ENCODE data around the gene FBLN1.
"Not testable (repeated sequence)": the region's sequence is repeated elsewhere in the genome, so short reads cannot be mapped to it uniquely, and the experiment has no call there.

FBLN1 gene

DNA sequence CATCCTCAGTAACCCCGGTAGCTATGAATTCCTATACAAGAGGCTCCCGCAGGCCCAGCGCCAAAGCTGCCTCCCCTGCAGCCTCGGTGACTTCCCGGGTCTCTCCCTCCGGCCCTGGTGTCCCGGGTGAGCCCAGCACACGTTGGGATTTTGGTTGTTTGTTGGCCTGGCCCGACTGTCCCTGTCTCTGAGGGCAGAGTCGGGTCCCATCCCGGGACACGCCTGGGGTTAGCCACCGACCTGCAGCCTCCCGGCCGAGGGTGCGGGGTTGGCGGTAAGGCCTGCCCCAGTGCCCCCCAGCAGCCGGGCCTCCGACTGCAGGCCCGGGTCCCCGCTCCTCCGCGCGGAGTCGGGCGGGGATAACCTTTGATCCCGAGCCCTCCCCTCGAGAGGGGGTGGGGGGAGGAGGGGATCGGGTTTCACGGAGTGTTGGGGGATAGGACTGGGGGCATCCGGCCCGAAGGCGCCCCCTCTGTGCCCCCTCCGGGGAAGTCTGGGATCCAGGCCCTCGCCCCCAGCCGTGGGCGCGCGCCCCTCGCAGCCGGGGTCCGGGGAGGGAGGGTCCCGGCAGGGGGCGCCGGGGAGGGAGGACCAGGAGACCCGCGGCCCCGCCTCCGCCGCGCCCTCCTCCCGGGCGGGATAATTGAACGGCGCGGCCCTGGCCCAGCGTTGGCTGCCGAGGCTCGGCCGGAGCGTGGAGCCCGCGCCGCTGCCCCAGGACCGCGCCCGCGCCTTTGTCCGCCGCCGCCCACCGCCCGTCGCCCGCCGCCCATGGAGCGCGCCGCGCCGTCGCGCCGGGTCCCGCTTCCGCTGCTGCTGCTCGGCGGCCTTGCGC lies at the start of gene FBLN1:
FBLN1 (plus strand) TSS at position 669 of the 835 bp plus-strand sequence; CDS start at position 772, 103 bp downstream.
- no peak for DNase-seq

GRCh38 chr22:45453764-45454163 lies 48.9 kb upstream of the FBLN1 start:
- DNase-seq, result no peak

DNA sequence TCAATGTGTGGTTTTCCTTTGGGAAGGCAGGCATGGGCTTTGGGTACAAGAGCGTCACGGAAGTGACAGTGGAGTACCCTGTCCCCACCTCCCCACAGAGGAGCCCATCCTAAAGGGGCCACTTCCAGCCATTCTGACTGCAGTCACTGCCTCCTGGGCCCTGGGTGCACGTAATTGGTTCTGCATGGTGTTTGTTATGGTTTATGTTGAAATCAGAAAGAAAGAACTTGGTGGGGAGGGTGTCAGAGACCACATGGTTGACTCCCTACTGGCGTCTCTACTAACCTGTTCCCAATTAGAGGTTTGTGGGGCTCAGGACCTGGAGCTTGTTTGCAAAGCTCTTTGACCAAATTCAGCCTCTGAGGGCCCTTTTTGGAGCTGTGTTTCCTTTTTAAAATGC lies 48.4 kb upstream of the FBLN1 start:
- no peak for DNase-seq

DNA sequence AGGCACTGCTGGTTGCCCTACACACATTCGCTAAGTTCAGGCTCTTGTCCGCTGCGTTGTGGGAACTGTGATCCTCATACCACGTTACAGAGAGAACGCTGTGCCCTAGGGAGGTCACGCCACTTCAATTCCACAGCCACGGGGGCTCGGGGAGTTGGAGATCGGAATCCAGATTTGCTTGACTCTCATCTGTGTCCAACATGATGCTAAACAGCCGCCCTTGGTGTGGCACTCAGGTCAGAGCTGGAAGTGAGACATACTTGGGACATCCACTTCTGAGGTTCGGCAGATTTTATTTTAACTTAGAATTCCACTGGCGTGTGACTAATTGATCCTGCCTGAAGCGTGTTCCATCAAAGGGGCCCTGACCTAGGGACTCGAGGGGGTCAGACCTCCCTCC lies 47.5 kb upstream of the FBLN1 start:
- DNase-seq, result no peak

DNA sequence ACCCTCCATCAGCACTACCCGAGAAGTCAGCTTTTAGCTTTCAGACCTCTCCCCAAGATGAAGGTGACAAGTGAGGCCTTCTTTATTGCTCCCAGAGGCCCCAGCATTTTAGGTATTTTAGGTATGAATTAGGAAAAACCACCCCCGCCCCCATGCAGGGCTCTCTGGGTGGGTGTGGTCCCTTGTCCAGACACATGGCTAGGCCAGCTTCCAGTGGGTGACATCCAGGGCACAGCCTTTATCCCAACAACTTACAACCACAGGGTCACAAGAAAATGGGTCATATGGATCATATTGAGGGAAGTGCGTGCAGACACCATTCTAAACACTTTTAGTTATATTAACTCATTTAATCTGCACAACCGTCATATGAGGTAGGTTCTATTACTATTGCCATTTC lies 47.1 kb upstream of the FBLN1 start:
- DNase-seq, result no peak

- no peak for DNase-seq
Measured at GRCh38 chr22:45456811-45457210, 45.9 kb upstream of the FBLN1 start.

DNA sequence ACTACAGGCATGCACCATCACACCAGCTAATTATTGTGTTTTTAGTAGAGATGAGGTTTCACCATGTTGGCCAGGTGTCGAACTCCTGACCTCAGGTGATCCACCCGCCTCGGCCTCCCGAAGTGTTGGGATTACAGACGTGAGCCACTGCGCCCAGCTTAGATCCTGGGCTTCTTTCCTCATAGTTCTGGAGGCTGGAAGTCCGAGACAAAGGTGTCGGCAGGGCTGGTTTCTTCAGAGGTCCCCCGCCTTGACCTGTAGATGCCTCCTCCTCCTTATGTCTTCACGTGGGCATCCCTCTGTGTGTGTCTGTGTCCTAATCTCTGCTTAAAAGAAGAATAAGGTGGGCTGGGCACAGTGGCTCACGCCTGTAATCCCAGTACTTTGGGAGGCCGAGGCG lies 44.2 kb upstream of the FBLN1 start:
- DNase-seq, result no peak

GRCh38 chr22:45459235-45459634 lies 43.4 kb upstream of the FBLN1 start:
- DNase-seq, result no peak

GRCh38 chr22:45460288-45461109 lies 42.2 kb upstream of the FBLN1 start:
- no peak for DNase-seq

- no peak for DNase-seq
Measured at GRCh38 chr22:45462034-45462655, 40.5 kb upstream of the FBLN1 start.

DNA sequence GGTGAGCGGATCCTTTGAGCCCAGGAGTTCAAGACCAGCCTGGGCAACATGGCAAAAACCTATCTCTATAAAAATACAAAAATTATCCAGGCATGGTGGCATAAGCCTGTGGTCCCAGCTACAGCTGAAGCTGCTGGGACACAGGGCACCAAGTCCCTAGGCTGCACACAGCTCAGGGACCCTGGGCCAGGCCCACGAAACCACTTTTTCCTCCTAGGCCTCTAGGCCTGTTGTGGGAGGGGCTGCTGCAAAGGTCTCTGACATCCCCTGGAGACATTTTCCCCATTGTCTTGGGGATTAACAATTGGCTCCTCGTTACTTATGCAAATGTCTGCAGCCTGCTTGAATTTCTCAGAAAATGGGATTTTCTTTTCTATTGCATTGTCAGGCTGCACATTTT lies 39.0 kb upstream of the FBLN1 start:
- not testable (repeated sequence) for DNase-seq

GRCh38 chr22:45465633-45466032 lies 37.0 kb upstream of the FBLN1 start:
- no peak for DNase-seq

DNA sequence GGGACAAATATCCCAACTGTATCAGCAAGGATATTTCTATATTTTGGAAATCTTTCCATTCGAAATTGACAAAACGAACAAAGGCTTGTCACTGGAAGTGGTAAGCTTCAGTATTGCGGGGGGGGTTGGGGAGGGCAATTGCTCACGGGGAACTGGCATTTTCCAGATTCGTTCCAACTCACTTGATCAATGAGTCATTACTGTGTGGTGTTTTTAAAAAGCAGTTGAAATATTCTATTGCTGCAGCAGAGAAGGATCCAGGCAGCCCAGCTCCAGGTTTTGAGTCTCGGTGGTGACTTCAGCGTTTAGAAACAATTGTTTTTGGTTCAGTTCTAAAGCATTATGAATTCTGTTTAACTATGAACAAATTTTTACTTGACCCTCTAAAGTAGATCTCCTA lies 33.8 kb upstream of the FBLN1 start:
- no peak for DNase-seq

DNA sequence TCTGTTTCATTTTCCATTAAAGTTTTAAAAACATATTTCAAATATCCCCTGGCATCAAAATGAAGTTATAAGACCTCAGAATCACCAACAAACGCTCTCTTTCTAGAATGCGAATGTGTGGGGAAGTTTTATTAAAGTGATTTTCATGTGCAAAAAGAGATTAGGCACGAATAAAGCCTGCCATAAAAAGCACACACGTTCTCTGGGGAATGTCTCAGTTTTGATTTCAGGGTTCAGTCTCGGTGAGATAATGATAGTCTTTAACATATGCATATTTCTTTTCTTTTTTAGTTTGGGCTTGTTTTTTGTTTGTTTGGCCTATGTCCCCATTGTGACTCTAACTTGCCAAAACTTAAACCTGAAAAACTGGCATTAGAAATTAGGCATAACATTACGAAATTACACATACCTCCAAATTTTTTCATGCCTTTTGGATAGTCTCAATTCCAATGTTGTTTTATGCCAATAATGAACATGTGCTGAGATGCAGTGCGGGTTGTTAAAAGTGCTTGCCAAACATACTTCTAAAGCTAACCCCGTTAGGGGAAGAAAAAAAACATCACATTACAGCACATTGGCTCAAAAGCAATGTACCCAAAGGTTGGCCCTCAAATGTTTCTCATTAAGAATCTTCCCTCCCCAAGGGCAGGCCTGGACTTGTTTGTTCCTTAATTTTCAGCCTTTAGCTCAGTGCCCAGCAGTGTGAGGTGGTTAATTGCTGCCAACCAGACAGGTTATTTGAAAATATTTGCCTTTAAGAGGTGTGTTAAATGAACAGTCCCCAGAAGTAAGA lies 33.2 kb upstream of the FBLN1 start:
- no peak for DNase-seq

DNA sequence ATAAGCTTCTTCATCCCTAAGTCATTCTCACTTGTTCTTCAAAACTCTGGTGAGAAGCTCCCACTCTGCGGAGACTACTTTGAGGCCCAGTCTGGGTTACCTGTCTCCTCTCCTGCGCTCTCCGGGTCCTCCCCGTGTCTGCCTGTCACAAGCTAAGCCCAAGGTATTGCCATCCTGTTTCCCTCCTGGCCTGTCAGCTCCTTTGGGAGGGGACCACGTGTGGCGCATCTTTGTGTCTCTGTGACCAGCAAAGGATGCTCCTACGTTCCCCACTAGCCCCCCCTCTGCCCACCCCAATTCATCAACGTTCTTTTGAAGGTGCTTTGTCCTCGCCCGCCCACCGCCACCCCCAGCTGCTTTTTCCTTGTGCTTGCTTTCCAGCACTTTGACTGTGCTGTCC lies 31.8 kb upstream of the FBLN1 start:
- DNase-seq, result no peak

DNA sequence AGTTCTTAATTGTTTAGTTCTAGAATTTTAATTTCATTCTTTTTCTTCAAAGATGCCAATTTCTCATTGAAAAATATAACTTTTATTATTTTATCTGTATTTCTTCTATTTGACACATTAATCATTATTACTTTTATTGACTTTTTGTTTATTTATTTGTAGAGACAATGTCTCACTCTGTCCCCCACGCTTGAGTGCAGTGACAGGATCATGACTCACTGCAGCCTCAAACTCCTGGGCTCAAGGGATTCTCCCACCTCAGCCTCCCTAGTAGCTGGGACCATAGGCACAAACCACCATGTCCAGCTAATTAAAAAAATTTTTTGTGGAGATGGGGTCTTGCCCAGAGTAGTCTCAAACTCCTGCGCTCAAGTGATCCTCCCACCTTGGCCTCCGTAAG lies 30.3 kb upstream of the FBLN1 start:
- no peak for DNase-seq

- DNase-seq, result no peak
Measured at GRCh38 chr22:45473626-45474237, 29.0 kb upstream of the FBLN1 start.

DNA sequence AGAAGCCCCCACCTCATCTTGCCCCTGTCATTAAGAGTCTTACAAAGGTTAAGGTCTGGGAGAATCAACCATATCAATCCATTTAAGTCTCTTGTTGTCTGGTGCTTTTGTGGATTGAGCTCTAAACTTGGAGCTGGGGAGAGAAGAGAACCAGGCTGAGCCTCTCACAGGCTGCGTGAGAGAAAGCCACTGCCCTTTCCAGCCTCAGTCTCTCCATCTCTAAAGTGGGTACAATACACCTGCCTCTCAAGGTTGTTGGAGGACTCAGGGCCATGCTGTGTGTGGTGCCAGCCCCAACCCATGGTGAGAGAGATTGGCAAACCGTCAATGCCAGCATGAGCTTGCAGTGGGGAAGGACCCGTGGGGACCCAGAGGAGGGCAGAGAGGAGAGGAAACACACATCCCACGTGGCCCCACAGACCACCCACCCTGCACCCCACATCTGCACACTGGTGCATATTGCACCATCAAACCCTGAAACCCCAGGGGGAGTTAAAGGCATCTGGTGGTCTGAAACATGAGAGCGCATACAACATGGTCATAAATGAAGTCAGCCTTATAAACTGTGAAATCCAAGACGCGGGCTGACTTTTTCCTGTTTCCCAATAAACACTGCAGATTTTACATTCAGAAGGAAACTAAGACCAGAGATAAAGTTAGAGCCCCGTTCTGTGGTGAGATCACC lies 27.5 kb upstream of the FBLN1 start:
- DNase-seq, result no peak

DNA sequence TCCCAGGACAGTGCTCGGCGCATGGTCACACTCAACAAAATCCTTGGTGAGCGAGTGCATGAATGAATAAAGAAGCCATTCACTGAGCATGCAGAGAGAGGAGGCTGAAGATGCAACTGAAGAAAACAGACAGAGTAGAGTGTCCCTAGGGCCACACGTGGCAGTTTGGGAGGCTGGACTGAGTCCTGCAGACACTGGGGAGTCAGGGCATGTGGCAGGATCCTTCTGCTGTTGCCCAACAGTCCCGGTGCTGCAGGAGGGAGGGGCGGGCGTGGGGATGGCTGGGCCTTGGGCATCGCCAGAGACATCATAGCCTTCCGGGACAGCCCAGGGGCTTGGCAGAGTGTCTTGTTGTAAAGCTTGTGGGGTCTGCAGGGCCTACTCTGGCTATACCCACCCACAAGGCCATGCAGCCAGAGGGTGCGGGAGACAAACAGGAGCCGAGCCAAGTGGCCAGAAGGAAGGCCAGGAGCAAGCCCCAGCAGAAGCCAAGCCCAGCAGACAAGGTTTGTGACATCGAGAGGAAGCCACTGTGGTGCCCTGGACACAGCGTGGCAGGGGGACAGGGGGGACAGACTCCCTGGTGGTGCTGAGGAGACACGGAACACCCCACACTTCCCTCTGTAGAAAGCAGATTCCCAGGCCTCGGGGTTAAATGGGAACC lies 26.7 kb upstream of the FBLN1 start:
- DNase-seq, result no peak

DNA sequence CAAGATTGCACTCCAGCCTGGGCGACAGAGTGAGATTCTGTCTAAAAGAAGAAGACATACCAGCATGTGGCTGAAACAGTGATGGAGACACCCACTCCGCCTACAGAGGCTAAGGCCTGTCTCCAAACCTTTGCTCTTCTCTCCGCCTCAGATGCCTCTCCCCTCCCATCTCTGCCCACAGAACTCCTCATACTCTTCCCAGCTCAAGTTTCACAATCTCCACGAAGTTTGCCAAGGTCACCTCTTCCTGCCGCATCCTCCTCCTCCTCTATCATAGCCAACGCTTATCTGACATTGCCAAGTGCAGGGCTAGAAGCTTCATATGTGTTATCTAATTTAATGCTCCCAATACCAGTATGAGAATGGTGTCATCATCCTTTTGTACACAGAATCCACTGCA lies 25.9 kb upstream of the FBLN1 start:
- DNase-seq, result no peak

All from activated naive CD4-positive, alpha-beta T cell treated with anti-CD3 and anti-CD28 coated beads, Interleukin-2, amount 50 U/mL, for 16 hours (primary cell).